ENCODE measurements around the gene SCML1.

GRCh38 chrX:17750436-17750835 is 13.1 kb downstream of the SCML1 start:
- no peak for TF ChIP-seq POLR2A (IDR thresholded peaks at IDR 0.05)
- TF ChIP-seq CTCF (IDR thresholded peaks at IDR 0.05) = no peak

Measured in testis (tissue), 2 donors.